HEK293 (cell line): ENCODE results near the gene KLC1.

Source experiments
- CTCF ChIP-seq: fragments of 450-650 bp; formaldehyde crosslinking; IDR thresholded peaks from 2 replicates; pipeline ENCODE4 v1.5.1; 2016; ENCODE audit warnings: missing biosample characterization, missing genetic modification characterization
- REST ChIP-seq: fragments of 450-650 bp; formaldehyde crosslinking; IDR thresholded peaks from 2 replicates; pipeline ENCODE4 v1.5.1; 2016; ENCODE audit warnings: missing biosample characterization, missing genetic modification characterization
- ZNF114 ChIP-seq: fragments of 450-650 bp; formaldehyde crosslinking; IDR thresholded peaks from 2 replicates; pipeline ENCODE4 v1.5.0; 2017; ENCODE audit warnings: missing biosample characterization, missing genetic modification characterization
- ZNF658 ChIP-seq: fragments of 450-650 bp; formaldehyde crosslinking; IDR thresholded peaks from 2 replicates; pipeline ENCODE4; 2016; ENCODE audit warnings: missing biosample characterization, missing genetic modification characterization
- TF ChIP-seq, protein P1 (sequence below): fragments of 450-650 bp; formaldehyde crosslinking; IDR thresholded peaks from 2 replicates; pipeline ENCODE4 v1.5.1; 2017; ENCODE audit warnings: missing biosample characterization, missing genetic modification characterization

GRCh38 chr14:103716899-103717411 lies 87.9 kb downstream of the KLC1 start:
- TF ChIP-seq CTCF (tag by site-specific recombination) (no peak), ZNF114 (tag by site-specific recombination) (no peak), ZNF658 (tag by site-specific recombination) (no peak), REST (tag by site-specific recombination) (no peak)
- TF ChIP-seq, protein P1, sequence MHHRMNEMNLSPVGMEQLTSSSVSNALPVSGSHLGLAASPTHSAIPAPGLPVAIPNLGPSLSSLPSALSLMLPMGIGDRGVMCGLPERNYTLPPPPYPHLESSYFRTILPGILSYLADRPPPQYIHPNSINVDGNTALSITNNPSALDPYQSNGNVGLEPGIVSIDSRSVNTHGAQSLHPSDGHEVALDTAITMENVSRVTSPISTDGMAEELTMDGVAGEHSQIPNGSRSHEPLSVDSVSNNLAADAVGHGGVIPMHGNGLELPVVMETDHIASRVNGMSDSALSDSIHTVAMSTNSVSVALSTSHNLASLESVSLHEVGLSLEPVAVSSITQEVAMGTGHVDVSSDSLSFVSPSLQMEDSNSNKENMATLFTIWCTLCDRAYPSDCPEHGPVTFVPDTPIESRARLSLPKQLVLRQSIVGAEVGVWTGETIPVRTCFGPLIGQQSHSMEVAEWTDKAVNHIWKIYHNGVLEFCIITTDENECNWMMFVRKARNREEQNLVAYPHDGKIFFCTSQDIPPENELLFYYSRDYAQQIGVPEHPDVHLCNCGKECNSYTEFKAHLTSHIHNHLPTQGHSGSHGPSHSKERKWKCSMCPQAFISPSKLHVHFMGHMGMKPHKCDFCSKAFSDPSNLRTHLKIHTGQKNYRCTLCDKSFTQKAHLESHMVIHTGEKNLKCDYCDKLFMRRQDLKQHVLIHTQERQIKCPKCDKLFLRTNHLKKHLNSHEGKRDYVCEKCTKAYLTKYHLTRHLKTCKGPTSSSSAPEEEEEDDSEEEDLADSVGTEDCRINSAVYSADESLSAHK, result no peak
